ENCODE data around the gene CTDP1.
"Not testable (repeated sequence)": the region's sequence is repeated elsewhere in the genome, so short reads cannot be mapped to it uniquely, and the experiment has no call there.

CTDP1 gene

GRCh38 chr18:79749251-79750191 is 69.9 kb downstream of the CTDP1 start:
- peaks cover 4% of the 10 kb centered on the region for H3K9me3 ChIP-seq
- H3K4me3 ChIP-seq (ENCODE audit: low read depth in 1 of 2, low read length in 1 of 2) = no peak overlapping the region
- peaks cover 62% of the 10 kb centered on the region for H3K36me3 ChIP-seq
- H3K27me3 ChIP-seq = no peaks in the 10 kb centered on the region
- no peak overlapping the region for H3K27ac ChIP-seq
- H3K4me1 ChIP-seq (ENCODE audit: control insufficient read depth in 1 of 2, insufficient read depth in 1 of 2, low read depth in 1 of 2, low read length in 1 of 2) = no peaks in the 10 kb centered on the region
- no peak for TF ChIP-seq CTCF (IDR thresholded peaks at IDR 0.05)

DNA sequence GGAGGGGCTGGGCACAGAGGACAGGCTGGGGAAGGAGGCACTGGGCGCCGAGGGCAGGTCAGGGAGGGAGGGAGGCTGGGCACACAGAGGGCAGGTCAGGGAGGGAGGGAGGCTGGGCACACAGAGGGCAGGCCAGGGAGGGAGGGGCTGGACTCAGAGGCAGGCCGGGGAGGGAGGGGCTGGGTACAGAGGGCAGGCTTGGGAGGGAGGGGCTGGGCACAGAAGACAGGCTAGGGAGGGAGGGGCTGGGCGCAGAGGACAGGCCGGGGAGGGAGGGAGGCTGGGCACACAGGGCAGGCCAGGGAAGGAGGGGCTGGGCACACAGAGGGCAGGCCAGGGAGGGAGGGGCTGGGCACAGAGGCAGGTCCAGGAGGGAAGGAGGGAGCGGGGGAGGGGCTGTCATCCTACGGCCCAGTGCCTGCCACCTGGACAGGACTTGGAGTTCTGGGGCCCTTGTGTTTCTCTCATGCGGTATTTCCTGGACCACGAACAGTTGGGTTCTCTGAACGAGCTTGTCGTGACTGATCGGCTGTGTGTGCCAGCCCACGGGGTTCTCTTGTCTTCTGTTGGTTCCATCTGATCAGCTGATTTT is 71.5 kb downstream of the CTDP1 start:
- no peak for TF ChIP-seq CTCF (IDR thresholded peaks at IDR 0.05)
- Histone ChIP-seq H3K4me1 (ENCODE audit: control insufficient read depth in 1 of 2, insufficient read depth in 1 of 2, low read depth in 1 of 2, low read length in 1 of 2) (no peaks in the 10 kb centered on the region), H3K27me3 (no peaks in the 10 kb centered on the region), H3K36me3 (peaks cover 78% of the 10 kb centered on the region), H3K9me3 (peaks cover 4% of the 10 kb centered on the region), H3K4me3 (ENCODE audit: low read depth in 1 of 2, low read length in 1 of 2) (no peak overlapping the region), H3K27ac (no peak overlapping the region)

DNA sequence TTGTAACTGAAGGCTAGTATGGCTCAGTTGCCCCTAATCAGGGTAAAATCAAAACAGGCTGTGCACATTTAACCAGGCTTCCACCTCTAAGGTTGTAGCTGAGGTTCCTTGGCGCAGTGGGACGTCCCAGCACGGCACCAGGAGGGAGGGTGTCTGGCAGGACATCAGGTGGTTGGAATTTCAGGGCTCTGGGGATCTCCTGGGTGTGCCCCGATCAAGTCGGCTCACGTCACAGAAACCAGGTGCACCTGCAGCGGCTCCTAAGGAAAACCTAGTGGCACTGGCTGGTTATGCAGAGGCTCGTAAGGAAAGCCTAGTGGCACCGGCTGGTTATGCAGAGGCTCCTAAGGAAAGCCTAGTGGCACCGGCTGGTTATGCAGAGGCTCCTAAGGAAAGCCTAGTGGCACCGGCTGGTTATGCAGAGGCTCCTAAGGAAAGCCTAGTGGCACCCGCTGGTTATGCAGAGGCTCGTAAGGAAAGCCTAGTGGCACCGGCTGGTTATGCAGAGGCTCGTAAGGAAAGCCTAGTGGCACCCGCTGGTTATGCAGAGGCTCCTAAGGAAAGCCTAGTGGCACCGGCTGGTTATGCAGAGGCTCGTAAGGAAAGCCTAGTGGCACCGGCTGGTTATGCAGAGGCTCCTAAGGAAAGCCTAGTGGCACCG is 72.4 kb downstream of the CTDP1 start:
- not testable (repeated sequence) for H3K27me3 ChIP-seq; H3K4me1 ChIP-seq (ENCODE audit: control insufficient read depth in 1 of 2, insufficient read depth in 1 of 2, low read depth in 1 of 2, low read length in 1 of 2); H3K9me3 ChIP-seq; H3K4me3 ChIP-seq (ENCODE audit: low read depth in 1 of 2, low read length in 1 of 2); H3K27ac ChIP-seq
- peaks cover 73% of the 10 kb centered on the region for H3K36me3 ChIP-seq

DNA sequence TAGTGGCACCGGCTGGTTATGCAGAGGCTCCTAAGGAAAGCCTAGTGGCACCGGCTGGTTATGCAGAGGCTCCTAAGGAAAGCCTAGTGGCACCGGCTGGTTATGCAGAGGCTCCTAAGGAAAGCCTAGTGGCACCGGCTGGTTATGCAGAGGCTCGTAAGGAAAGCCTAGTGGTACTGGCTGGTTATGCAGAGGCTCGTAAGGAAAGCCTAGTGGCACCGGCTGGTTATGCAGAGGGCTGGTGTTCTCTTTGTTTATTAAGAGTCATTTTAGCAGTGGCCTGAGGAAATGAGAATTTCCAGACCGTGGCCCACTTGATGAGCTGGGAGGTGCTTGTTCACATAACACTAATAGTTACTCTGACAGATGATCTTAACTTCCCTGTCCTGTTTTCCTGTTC is 73.3 kb downstream of the CTDP1 start:
- not testable (repeated sequence) for H3K9me3 ChIP-seq; H3K27me3 ChIP-seq; H3K27ac ChIP-seq; H3K4me1 ChIP-seq (ENCODE audit: control insufficient read depth in 1 of 2, insufficient read depth in 1 of 2, low read depth in 1 of 2, low read length in 1 of 2); H3K4me3 ChIP-seq (ENCODE audit: low read depth in 1 of 2, low read length in 1 of 2)
- peaks cover 64% of the 10 kb centered on the region for H3K36me3 ChIP-seq

DNA sequence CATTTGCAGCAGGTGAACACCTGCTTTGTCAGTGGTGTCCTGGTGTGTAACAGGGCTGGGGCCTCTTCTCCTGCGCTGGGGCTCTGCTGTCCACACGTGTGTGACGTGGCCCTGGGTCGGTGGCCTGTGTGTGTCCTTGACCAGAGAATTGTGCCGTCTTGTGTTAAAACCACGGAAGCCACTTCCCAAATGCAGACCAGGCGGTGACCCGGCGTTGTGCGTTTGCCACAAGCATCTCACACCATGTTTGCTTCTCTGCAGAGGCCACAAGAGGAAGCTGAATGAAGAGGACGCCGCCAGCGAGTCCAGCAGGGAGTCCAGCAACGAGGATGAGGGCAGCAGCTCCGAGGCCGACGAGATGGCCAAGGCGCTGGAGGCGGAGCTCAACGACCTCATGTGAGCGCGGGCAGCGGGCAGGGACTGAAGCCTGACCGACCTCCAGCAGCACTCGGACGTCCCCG is 73.8 kb downstream of the CTDP1 start:
- H3K27me3 ChIP-seq = no peaks in the 10 kb centered on the region
- H3K4me3 ChIP-seq (ENCODE audit: low read depth in 1 of 2, low read length in 1 of 2) = no peak overlapping the region
- peaks cover 4% of the 10 kb centered on the region for H3K9me3 ChIP-seq
- peaks cover 59% of the 10 kb centered on the region for H3K36me3 ChIP-seq
- TF ChIP-seq CTCF (IDR thresholded peaks at IDR 0.05) = no peak
- no peak overlapping the region for H3K27ac ChIP-seq
- H3K4me1 ChIP-seq (ENCODE audit: control insufficient read depth in 1 of 2, insufficient read depth in 1 of 2, low read depth in 1 of 2, low read length in 1 of 2) = no peaks in the 10 kb centered on the region

- no peak for TF ChIP-seq CTCF (IDR thresholded peaks at IDR 0.05)
- Histone ChIP-seq H3K4me1 (ENCODE audit: control insufficient read depth in 1 of 2, insufficient read depth in 1 of 2, low read depth in 1 of 2, low read length in 1 of 2) (no peaks in the 10 kb centered on the region), H3K27me3 (no peaks in the 10 kb centered on the region), H3K4me3 (ENCODE audit: low read depth in 1 of 2, low read length in 1 of 2) (no peak overlapping the region), H3K36me3 (peaks cover 51% of the 10 kb centered on the region), H3K9me3 (peaks cover 4% of the 10 kb centered on the region), H3K27ac (no peak overlapping the region)
These were observed 74.6 kb downstream of the CTDP1 start for GRCh38 chr18:79754022-79754761.

All from neutrophil (primary cell).